GM12864 (cell line): Measurements from ENCODE around the gene EXD1.

Source experiments
- DNase-seq: peaks from one replicate; pipeline ENCODE4 v3.0.0-alpha.2; 2011; ENCODE audit warnings: low read depth
- H3K4me3 ChIP-seq: 2 replicates; pipeline ENCODE4 v1.5.1; 2011; ENCODE audit warnings: mild to moderate bottlenecking, low read depth, low read length, control low read depth
- CTCF ChIP-seq: IDR thresholded peaks from 2 replicates; pipeline ENCODE4 v1.5.1; 2011; ENCODE audit warnings: low read depth, mild to moderate bottlenecking, moderate library complexity, low read length, control low read depth, inconsistent platforms; ENCODE audit errors: missing control alignments

The EXD1 gene

GRCh38 chr15:41161736-41162135 lies 68.8 kb downstream of the EXD1 start:
- DNase-seq = no peak
- no peak for TF ChIP-seq CTCF
- no peak overlapping the region for H3K4me3 ChIP-seq

GRCh38 chr15:41161336-41161735 lies 69.2 kb downstream of the EXD1 start:
- no peak overlapping the region for H3K4me3 ChIP-seq
- TF ChIP-seq CTCF = no peak
- no peak for DNase-seq

GRCh38 chr15:41160639-41161315 lies 69.8 kb downstream of the EXD1 start:
- no peak overlapping the region for H3K4me3 ChIP-seq
- TF ChIP-seq CTCF = no peak
- DNase-seq = no peak

- TF ChIP-seq CTCF = no peak
- DNase-seq = no peak
- H3K4me3 ChIP-seq = no peak overlapping the region
Observed at GRCh38 chr15:41154412-41154811, 76.1 kb downstream of the EXD1 start.

- no peak for DNase-seq
- no peak for TF ChIP-seq CTCF
- no peak overlapping the region for H3K4me3 ChIP-seq
Observed at GRCh38 chr15:41153733-41154132, 76.8 kb downstream of the EXD1 start.

- DNase-seq = no peak
- TF ChIP-seq CTCF = no peak
- no peak overlapping the region for H3K4me3 ChIP-seq
Observed at GRCh38 chr15:41151451-41152005, 79.0 kb downstream of the EXD1 start.

GRCh38 chr15:41150279-41150678 lies 80.3 kb downstream of the EXD1 start:
- H3K4me3 ChIP-seq = no peak overlapping the region
- no peak for TF ChIP-seq CTCF
- DNase-seq = no peak
